Measurements from ENCODE around the gene FHAD1.

The FHAD1 gene

GRCh38 chr1:15219280-15220023 lies 27.6 kb upstream of the FHAD1 start:
- no peaks in the 10 kb centered on the region for H3F3A ChIP-seq (ENCODE audit: control insufficient read depth, insufficient read depth)
- H3K79me2 ChIP-seq (ENCODE audit: control insufficient read depth, low read length) = no peaks in the 10 kb centered on the region
- no peak overlapping the region for H3K27ac ChIP-seq (ENCODE audit: low read depth, low read length)
- H3K4me1 ChIP-seq (ENCODE audit: control insufficient read depth, low read length) = no peaks in the 10 kb centered on the region
- H3K9me3 ChIP-seq (ENCODE audit: control insufficient read depth, insufficient read depth, low read length) = no peaks in the 10 kb centered on the region
- H3K4me2 ChIP-seq (ENCODE audit: low read length) = no peak overlapping the region
- no peaks in the 10 kb centered on the region; the same call in 1 of the 2 replicates for H3K27me3 ChIP-seq (ENCODE audit: control insufficient read depth, low read length)
- TF ChIP-seq, protein P1, sequence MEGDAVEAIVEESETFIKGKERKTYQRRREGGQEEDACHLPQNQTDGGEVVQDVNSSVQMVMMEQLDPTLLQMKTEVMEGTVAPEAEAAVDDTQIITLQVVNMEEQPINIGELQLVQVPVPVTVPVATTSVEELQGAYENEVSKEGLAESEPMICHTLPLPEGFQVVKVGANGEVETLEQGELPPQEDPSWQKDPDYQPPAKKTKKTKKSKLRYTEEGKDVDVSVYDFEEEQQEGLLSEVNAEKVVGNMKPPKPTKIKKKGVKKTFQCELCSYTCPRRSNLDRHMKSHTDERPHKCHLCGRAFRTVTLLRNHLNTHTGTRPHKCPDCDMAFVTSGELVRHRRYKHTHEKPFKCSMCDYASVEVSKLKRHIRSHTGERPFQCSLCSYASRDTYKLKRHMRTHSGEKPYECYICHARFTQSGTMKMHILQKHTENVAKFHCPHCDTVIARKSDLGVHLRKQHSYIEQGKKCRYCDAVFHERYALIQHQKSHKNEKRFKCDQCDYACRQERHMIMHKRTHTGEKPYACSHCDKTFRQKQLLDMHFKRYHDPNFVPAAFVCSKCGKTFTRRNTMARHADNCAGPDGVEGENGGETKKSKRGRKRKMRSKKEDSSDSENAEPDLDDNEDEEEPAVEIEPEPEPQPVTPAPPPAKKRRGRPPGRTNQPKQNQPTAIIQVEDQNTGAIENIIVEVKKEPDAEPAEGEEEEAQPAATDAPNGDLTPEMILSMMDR (IDR thresholded peaks at IDR 0.05; ENCODE audit: low read depth, low read length, poor library complexity, severe bottlenecking) = no peak
- no peak for TF ChIP-seq EZH2phosphoT487 (IDR thresholded peaks at IDR 0.05; ENCODE audit: borderline replicate concordance, low read length)
- no peaks in the 10 kb centered on the region for H3K9me2 ChIP-seq (replicated peaks; ENCODE audit: control insufficient read depth, low read length)
- H3K4me3 ChIP-seq (ENCODE audit: low read length) = no peak overlapping the region
- no peaks in the 10 kb centered on the region for H3K36me3 ChIP-seq (ENCODE audit: control insufficient read depth, low read length)
- no peaks in the 10 kb centered on the region for H4K20me1 ChIP-seq (ENCODE audit: control insufficient read depth, insufficient read depth, low read depth, low read length)

GRCh38 chr1:15220024-15220392 lies 27.0 kb upstream of the FHAD1 start:
- Histone ChIP-seq H3K27ac (ENCODE audit: low read depth, low read length) (no peak overlapping the region), H3K4me3 (ENCODE audit: low read length) (no peak overlapping the region), H3K9me3 (ENCODE audit: control insufficient read depth, insufficient read depth, low read length) (no peaks in the 10 kb centered on the region), H3K27me3 (ENCODE audit: control insufficient read depth, low read length) (no peaks in the 10 kb centered on the region; the same call in 1 of the 2 replicates), H3K9me2 (replicated peaks; ENCODE audit: control insufficient read depth, low read length) (no peaks in the 10 kb centered on the region), H4K20me1 (ENCODE audit: control insufficient read depth, insufficient read depth, low read depth, low read length) (no peaks in the 10 kb centered on the region), H3K4me2 (ENCODE audit: low read length) (no peak overlapping the region), H3K36me3 (ENCODE audit: control insufficient read depth, low read length) (no peaks in the 10 kb centered on the region), H3K79me2 (ENCODE audit: control insufficient read depth, low read length) (no peaks in the 10 kb centered on the region), H3F3A (ENCODE audit: control insufficient read depth, insufficient read depth) (no peaks in the 10 kb centered on the region), H3K4me1 (ENCODE audit: control insufficient read depth, low read length) (no peaks in the 10 kb centered on the region)
- no peak for TF ChIP-seq EZH2phosphoT487 (IDR thresholded peaks at IDR 0.05; ENCODE audit: borderline replicate concordance, low read length)

DNA sequence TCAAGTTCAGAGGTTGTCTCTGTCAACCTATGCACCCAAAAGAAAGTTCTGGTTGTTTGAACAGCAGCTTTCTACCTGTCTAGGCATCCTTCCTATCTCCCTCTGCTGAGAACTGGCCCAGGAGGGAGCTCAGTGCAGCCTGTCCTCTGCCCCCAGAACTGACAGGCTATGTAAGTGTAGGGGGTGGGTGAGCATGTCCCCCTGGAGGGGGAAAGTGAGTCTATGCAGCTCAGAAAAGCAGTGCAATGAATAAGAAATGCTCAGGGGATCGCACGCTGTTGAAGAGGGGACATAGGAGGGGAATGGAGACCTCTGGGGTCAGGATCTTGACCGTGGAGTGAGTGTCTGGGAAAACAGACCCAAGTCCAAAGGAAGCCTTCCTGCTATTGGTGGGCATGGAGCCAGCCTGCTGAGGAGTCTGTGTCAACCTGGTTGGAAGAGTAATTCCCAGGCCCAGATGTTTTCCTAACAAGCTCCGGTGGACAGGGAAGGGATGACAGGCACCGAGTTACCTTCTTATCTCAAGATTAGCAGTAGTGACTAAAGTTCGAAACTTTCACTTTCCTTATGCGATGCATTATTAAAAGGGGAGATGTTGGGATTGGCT lies 26.1 kb upstream of the FHAD1 start:
- Histone ChIP-seq H3K9me2 (replicated peaks; ENCODE audit: control insufficient read depth, low read length) (no peaks in the 10 kb centered on the region), H3K27me3 (ENCODE audit: control insufficient read depth, low read length) (no peaks in the 10 kb centered on the region; the same call in 1 of the 2 replicates), H3F3A (ENCODE audit: control insufficient read depth, insufficient read depth) (no peaks in the 10 kb centered on the region), H3K9me3 (ENCODE audit: control insufficient read depth, insufficient read depth, low read length) (no peaks in the 10 kb centered on the region), H3K79me2 (ENCODE audit: control insufficient read depth, low read length) (no peaks in the 10 kb centered on the region), H3K4me1 (ENCODE audit: control insufficient read depth, low read length) (no peaks in the 10 kb centered on the region), H4K20me1 (ENCODE audit: control insufficient read depth, insufficient read depth, low read depth, low read length) (no peaks in the 10 kb centered on the region), H3K4me2 (ENCODE audit: low read length) (no peak overlapping the region), H3K27ac (ENCODE audit: low read depth, low read length) (no peak overlapping the region), H3K36me3 (ENCODE audit: control insufficient read depth, low read length) (no peaks in the 10 kb centered on the region), H3K4me3 (ENCODE audit: low read length) (no peak overlapping the region)
- TF ChIP-seq EZH2phosphoT487 (IDR thresholded peaks at IDR 0.05; ENCODE audit: borderline replicate concordance, low read length) = no peak
- TF ChIP-seq, protein P1 (IDR thresholded peaks at IDR 0.05; ENCODE audit: low read depth, low read length, poor library complexity, severe bottlenecking) = no peak

GRCh38 chr1:15222653-15223303 lies 24.2 kb upstream of the FHAD1 start:
- TF ChIP-seq, protein P1 (IDR thresholded peaks at IDR 0.05; ENCODE audit: low read depth, low read length, poor library complexity, severe bottlenecking) = no peak
- no peak for TF ChIP-seq EZH2phosphoT487 (IDR thresholded peaks at IDR 0.05; ENCODE audit: borderline replicate concordance, low read length)
- Histone ChIP-seq H3K9me2 (replicated peaks; ENCODE audit: control insufficient read depth, low read length) (no peaks in the 10 kb centered on the region), H3K27me3 (ENCODE audit: control insufficient read depth, low read length) (no peaks in the 10 kb centered on the region), H4K20me1 (ENCODE audit: control insufficient read depth, insufficient read depth, low read depth, low read length) (no peaks in the 10 kb centered on the region), H3K36me3 (ENCODE audit: control insufficient read depth, low read length) (no peaks in the 10 kb centered on the region), H3K27ac (ENCODE audit: low read depth, low read length) (no peak overlapping the region), H3K9me3 (ENCODE audit: control insufficient read depth, insufficient read depth, low read length) (no peaks in the 10 kb centered on the region), H3K4me2 (ENCODE audit: low read length) (no peak overlapping the region), H3K79me2 (ENCODE audit: control insufficient read depth, low read length) (no peaks in the 10 kb centered on the region), H3F3A (ENCODE audit: control insufficient read depth, insufficient read depth) (no peaks in the 10 kb centered on the region), H3K4me3 (ENCODE audit: low read length) (no peak overlapping the region), H3K4me1 (ENCODE audit: control insufficient read depth, low read length) (no peaks in the 10 kb centered on the region)
